ENCODE measurements around the gene KRTAP12-4.

The KRTAP12-4 gene, protein sequence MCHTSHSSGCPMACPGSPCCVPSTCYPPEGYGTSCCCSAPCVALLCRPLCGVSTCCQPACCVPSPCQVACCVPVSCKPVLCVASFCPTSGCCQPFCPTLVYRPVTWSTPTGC

DNA sequence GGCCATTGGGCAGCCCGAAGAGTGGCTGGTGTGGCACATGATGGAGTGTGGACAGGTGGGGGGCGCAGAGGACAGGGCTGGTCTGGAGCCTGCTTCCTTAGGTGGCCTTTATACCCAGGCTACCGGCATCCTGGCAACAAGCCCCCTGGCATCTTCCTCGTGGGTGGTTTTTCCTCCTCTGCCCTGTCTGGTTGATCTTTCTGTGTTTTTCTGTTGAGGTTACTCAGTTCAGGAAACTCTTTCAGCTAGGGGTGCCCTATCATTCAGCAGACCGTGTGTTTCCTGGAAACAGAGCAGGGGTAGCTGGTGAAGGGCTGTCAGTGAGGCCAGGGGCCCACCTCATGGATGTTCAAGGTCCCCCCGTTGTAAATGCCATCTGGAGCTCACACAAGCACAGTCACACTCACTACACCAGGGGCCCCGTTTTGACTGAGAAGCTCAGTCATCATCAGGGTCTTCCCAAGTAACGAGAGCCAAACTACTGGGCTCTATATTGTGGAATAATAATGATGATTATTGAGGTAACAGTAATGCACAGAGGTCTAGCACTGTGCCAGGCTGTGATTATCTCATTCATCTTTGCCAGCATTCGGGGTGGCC, at the start of gene KRTAP12-4:
Gene KRTAP12-4 (minus strand): TSS at position 84 of the 600 bp plus-strand sequence. CDS start 45 bp downstream, at position 39.
- no peak for DNase-seq (ENCODE audit: low read depth)

DNA sequence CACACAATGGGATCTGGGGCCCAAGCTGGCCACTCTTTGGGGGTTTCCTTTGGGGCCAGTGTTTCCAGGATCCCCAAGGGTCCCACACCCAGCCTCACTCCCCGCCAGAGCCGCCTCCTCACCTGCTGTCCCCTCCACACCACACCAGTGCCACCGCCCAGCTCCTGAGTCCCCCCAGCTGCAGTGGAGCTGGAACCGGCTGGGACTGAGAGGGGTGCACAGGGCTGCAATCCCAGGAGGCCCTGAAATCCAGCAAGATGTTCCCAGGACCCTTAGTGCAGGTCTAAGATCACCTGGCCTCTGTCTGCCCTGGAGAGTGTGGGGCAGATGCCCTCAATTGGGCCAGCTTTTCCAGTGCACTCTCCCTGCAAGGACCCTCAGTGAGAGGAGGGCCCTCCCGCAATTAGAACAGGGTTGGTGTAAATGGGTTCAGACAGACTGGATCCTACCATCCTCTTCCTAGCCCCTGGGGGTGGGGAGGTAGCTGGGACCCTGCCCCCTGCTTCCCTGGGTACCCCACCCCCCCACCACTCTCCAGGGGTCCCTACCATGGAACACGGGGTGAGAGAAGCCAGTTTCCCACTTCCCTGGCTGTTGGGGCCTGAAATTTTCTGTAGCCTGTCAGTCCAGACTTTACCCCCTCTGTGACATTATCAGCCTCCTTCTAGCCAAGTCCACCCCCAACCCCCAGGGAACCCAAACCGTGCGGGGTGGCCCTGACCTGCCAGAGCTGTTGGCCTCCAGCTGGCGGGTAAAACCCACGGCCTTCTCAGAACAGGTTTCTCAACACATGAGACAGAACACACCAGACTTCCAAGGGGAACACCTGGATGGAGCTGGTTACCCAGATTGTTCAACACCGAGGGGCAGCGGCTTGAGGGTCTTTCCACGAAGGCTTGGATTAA, 49.5 kb upstream of the KRTAP12-4 start:
- no peak for DNase-seq (ENCODE audit: low read depth)
- no peak overlapping the region for H3K4me3 ChIP-seq (ENCODE audit: low read length)
- TF ChIP-seq, protein P1, sequence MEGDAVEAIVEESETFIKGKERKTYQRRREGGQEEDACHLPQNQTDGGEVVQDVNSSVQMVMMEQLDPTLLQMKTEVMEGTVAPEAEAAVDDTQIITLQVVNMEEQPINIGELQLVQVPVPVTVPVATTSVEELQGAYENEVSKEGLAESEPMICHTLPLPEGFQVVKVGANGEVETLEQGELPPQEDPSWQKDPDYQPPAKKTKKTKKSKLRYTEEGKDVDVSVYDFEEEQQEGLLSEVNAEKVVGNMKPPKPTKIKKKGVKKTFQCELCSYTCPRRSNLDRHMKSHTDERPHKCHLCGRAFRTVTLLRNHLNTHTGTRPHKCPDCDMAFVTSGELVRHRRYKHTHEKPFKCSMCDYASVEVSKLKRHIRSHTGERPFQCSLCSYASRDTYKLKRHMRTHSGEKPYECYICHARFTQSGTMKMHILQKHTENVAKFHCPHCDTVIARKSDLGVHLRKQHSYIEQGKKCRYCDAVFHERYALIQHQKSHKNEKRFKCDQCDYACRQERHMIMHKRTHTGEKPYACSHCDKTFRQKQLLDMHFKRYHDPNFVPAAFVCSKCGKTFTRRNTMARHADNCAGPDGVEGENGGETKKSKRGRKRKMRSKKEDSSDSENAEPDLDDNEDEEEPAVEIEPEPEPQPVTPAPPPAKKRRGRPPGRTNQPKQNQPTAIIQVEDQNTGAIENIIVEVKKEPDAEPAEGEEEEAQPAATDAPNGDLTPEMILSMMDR (IDR thresholded peaks at IDR 0.05; ENCODE audit: insufficient read depth, low read depth, low read length, missing control alignments) = no peak

More for the DNA sequence above, at the start of gene KRTAP12-4:
- TF ChIP-seq, protein P1 (IDR thresholded peaks at IDR 0.05; ENCODE audit: insufficient read depth, low read depth, low read length, missing control alignments) = no peak
- H3K4me3 ChIP-seq (ENCODE audit: low read length) = no peak within 1 kb of the TSS

DNA sequence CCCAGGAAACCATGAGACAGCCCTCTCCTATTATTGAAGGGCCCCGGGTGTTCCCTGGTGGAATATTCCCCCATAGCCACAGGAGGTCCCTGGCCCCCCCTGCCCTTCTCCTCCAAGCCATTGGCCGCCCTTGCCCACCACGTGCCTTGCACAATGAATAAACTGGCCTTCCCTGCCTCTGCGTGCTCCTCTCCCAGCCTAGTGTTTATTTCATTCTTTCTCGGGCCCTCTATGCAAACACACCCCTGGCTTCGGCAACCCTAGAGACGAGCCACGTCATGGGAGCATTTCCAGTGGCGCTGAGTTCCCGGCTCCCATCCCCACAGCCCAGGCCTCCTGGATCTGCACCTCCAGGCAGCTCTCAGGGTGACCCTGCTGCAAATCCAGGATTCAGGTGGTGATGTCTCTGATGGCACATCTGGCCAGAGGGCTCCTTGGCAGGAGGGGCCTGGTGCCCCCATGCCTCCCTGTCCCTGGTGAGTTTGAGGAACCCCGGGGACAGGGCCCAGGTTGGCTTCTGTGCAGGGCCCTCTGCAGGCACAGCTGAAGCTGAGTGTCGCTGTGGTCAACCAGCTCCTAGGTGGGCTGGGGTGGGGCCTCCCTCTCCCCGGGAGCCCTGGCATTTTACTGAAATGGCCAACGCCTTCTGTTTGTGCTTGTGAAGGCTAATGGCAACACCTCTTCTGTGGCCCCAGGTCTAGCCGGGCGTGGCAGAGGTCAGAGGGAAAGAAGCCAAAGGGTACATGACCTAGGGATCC, 48.7 kb upstream of the KRTAP12-4 start:
- no peak for DNase-seq (ENCODE audit: low read depth)

DNA sequence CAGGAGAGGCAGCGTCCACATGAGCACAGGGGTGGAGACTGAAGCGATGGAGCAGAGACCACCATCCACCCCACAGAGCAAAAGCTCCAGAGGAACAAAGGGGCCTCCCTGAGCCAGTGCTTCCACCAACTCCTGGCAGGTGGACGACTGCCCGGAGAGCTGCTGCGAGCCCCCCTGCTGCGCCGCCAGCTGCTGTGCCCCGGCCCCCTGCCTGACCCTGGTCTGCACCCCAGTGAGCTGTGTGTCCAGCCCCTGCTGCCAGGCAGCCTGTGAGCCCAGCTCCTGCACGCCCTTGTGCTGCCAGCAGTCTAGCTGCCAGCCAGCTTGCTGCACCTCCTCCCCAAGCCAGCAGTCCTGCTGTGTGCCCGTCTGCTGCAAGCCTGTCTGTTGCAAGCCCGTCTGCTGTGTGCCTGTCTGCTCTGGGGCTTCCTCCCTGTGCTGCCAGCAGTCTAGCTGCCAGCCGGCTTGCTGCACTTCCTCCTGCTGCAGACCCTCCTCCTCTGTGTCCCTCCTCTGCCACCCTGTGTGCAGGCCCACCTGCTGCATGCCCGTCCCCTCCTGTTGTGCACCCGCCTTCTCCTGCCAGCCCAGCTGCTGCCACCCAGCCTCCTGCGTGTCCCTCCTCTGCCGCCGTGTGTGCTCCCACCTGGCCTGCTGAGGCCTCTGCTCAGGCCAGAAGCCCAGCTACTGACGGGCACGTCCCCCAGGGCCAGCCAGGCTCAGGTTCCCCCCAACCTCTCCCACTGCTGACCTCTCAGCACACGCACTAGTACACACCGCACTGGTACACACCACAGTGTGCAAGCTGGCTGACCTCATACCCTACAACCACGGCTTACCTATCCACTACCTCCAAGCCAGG, 47.9 kb upstream of the KRTAP12-4 start:
- no peak for DNase-seq (ENCODE audit: low read depth)

More for the DNA sequence above, 48.7 kb upstream of the KRTAP12-4 start:
- TF ChIP-seq, protein P1 (IDR thresholded peaks at IDR 0.05; ENCODE audit: insufficient read depth, low read depth, low read length, missing control alignments) = no peak
- H3K4me3 ChIP-seq (ENCODE audit: low read length) = no peak overlapping the region

DNA sequence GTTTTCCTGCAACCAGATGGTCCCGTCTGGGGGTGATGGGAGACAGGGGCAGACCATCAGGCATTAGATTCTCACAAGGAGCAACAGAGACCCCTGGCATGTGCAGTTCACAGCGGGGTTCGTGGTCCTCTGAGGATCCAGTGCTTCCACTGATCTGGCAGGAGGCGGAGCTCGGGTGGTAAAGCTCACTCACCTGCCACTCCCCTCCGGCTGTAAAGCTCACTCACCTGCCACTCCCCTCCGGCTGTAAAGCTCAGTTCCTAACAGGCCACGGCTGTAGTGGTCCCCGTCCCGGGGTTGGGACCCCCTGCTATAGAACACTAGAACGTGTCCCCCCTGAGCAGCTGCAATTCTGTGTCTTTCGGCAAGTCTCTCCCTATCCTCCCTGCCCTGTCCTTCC, 47.1 kb upstream of the KRTAP12-4 start:
- TF ChIP-seq, protein P1 (IDR thresholded peaks at IDR 0.05; ENCODE audit: insufficient read depth, low read depth, low read length, missing control alignments) = no peak
- DNase-seq (ENCODE audit: low read depth) = no peak
- H3K4me3 ChIP-seq (ENCODE audit: low read length) = no peak overlapping the region

More for the DNA sequence above, 47.9 kb upstream of the KRTAP12-4 start:
- TF ChIP-seq, protein P1 (IDR thresholded peaks at IDR 0.05; ENCODE audit: insufficient read depth, low read depth, low read length, missing control alignments) = no peak
- H3K4me3 ChIP-seq (ENCODE audit: low read length) = no peak overlapping the region

DNA sequence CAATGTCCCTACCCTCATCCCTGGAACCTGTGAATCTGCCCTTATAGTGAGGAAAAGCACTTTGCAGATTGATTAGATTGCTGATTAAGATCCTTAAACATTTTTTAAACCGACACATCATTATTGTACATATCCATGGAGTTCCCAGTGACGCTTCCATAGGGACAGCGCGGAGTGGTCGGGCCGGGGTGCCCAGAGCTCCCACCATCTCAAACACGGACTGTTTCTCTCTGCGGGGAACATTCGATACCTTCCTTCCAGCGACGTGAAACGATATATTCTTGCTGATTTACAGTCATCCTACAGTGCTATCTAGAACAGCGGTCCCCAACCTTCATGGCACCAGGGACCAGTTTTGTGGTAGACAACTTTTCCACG, 46.6 kb upstream of the KRTAP12-4 start:
- DNase-seq (ENCODE audit: low read depth) = no peak
- no peak overlapping the region for H3K4me3 ChIP-seq (ENCODE audit: low read length)
- TF ChIP-seq, protein P1 (IDR thresholded peaks at IDR 0.05; ENCODE audit: insufficient read depth, low read depth, low read length, missing control alignments) = no peak

Data from epithelial cell of esophagus (primary cell).